ENCODE results near the gene PLEKHA3.

DNA sequence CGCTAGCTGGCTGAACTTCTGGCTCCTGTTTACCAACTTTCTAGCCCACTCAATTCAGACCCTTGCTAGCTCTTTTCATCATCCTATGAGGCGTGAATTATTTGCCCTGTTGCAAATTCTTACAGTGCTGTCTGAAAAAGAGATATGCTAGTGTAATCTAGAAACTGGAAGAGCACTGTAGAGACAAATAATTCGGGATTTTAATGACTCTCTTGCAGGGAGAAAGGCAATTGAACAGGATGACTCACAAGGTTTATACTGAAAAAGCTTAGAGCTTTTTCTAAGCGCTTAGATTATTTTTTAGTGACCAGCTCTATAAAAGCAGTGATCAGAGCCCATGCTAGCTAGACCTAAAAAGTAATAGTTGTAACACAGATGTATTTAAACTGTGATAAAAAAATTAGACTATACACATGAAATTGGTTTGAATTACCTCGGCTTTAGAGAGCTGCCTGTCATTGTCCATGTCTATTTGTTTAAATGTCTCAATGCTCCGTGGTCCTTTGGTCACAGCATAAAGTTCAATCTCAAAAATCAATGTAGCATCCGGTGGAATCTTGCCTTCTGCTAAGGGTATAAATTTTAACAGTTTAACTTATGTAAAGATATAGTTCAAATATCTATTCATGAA lies 10.9 kb upstream of the PLEKHA3 start:
- TF ChIP-seq CTCF (conservative IDR thresholded peaks at IDR 0.05 in 1 of 2, IDR thresholded peaks at IDR 0.05 in 1 of 2; ENCODE audit: low read depth in 1 of 2, low read length in 2 of 2) = no peak
- no peak for TF ChIP-seq EZH2 (IDR thresholded peaks at IDR 0.05; ENCODE audit: low read length, missing control alignments)
